Stimulated activated CD8-positive, alpha-beta memory T cell treated with anti-CD3 and anti-CD28 coated beads, Interleukin-15, amount 100 ng/mL, for 24 hours (primary cell): ENCODE data around the gene ELAVL1.

ENCODE experiments used
- DNase-seq: peaks from one replicate; pipeline ENCODE4 v3.0.0-alpha.2; 2020; ENCODE audit warnings: low read depth

ELAVL1 gene

GRCh38 chr19:7910321-7911161 is 94.9 kb downstream of the ELAVL1 start:
- DNase-seq = no peak

- DNase-seq = no peak
These were observed 95.9 kb downstream of the ELAVL1 start for GRCh38 chr19:7909471-7910067.

GRCh38 chr19:7908742-7909461 is 96.5 kb downstream of the ELAVL1 start:
- no peak for DNase-seq
